ENCODE results near the gene TMEM208.

The TMEM208 gene

GRCh38 chr16:67226804-67227566 lies at the start of gene TMEM208:
Gene TMEM208, plus strand, starts transcription at chr16:67227130. Its CDS starts 89 bp downstream, at chr16:67227219.
- DNase-seq (ENCODE audit: low read depth in 3 of 3, low spot score in 1 of 3) = peak; percentile 91 to 97 (median 92)

- no peak for DNase-seq (ENCODE audit: low read depth in 3 of 3, low spot score in 1 of 3)
Observed at GRCh38 chr16:67177743-67178699, 48.9 kb upstream of the TMEM208 start.

GRCh38 chr16:67179421-67180080 lies 47.4 kb upstream of the TMEM208 start:
- DNase-seq (ENCODE audit: low read depth in 3 of 3, low spot score in 1 of 3) = no peak

GRCh38 chr16:67180166-67180565 lies 46.8 kb upstream of the TMEM208 start:
- no peak for DNase-seq (ENCODE audit: low read depth in 3 of 3, low spot score in 1 of 3)

- no peak for DNase-seq (ENCODE audit: low read depth in 3 of 3, low spot score in 1 of 3)
Observed at GRCh38 chr16:67181346-67181745, 45.6 kb upstream of the TMEM208 start.

GRCh38 chr16:67182288-67182687 lies 44.6 kb upstream of the TMEM208 start:
- DNase-seq (ENCODE audit: low read depth in 3 of 3, low spot score in 1 of 3) = no peak

GRCh38 chr16:67183284-67183626 lies 43.7 kb upstream of the TMEM208 start:
- DNase-seq (ENCODE audit: low read depth in 3 of 3, low spot score in 1 of 3) = no peak

GRCh38 chr16:67183627-67184452 lies 43.1 kb upstream of the TMEM208 start, which contains the start of gene MATCAP1:
Gene MATCAP1, minus strand, starts transcription at chr16:67183963. Its CDS starts 3,353 bp downstream, at chr16:67180610.
- DNase-seq (ENCODE audit: low read depth in 3 of 3, low spot score in 1 of 3) = peak; percentile 79 to 83 (median 82)

- DNase-seq (ENCODE audit: low read depth in 3 of 3, low spot score in 1 of 3) = no peak
Observed at GRCh38 chr16:67184453-67184994, 42.4 kb upstream of the TMEM208 start.

- peak; percentile 46 to 76 (median 56) for DNase-seq (ENCODE audit: low read depth in 3 of 3, low spot score in 1 of 3)
Observed at GRCh38 chr16:67184995-67185650, 41.8 kb upstream of the TMEM208 start.

GRCh38 chr16:67185651-67186134 lies 41.2 kb upstream of the TMEM208 start:
- no peak for DNase-seq (ENCODE audit: low read depth in 3 of 3, low spot score in 1 of 3)

- no peak for DNase-seq (ENCODE audit: low read depth in 3 of 3, low spot score in 1 of 3)
Observed at GRCh38 chr16:67186550-67186950, 40.4 kb upstream of the TMEM208 start.

GRCh38 chr16:67187175-67187890 lies 39.6 kb upstream of the TMEM208 start:
- no peak for DNase-seq (ENCODE audit: low read depth in 3 of 3, low spot score in 1 of 3)

GRCh38 chr16:67188323-67188722 lies 38.6 kb upstream of the TMEM208 start:
- DNase-seq (ENCODE audit: low read depth in 3 of 3, low spot score in 1 of 3) = no peak

- DNase-seq (ENCODE audit: low read depth in 3 of 3, low spot score in 1 of 3) = no peak
Observed at GRCh38 chr16:67188798-67189197, 38.1 kb upstream of the TMEM208 start.

GRCh38 chr16:67190041-67190440 lies 36.9 kb upstream of the TMEM208 start, which contains the start of gene EXOC3L1:
Gene EXOC3L1, minus strand, starts transcription at chr16:67190136. Its CDS starts 460 bp downstream, at chr16:67189676.
- DNase-seq (ENCODE audit: low read depth in 3 of 3, low spot score in 1 of 3) = no peak

- no peak for DNase-seq (ENCODE audit: low read depth in 3 of 3, low spot score in 1 of 3)
Observed at GRCh38 chr16:67190448-67191399, 36.2 kb upstream of the TMEM208 start.
